HG02588 (cell line): ENCODE results near the gene SLC38A6.
A peak's percentile ranks its signal among the peaks of the same experiment; 100 is the strongest.

ENCODE experiments used
- ATAC-seq: cut with Tn5 transposase; IDR thresholded peaks from one replicate; pipeline ENCODE4 v1.9.1; 2021; ENCODE audit warnings: mild to moderate bottlenecking, moderate library complexity; ENCODE audit not compliant: unreplicated experiment

The SLC38A6 gene

GRCh38 chr14:60980811-60981632 lies at the start of gene SLC38A6, which contains the start of gene TRMT5:
SLC38A6 (plus strand) TSS chr14:60981245; CDS start chr14:60981278, 33 bp downstream.
TRMT5 (minus strand) TSS chr14:60981079; CDS start chr14:60980973, 106 bp downstream.
- peak; percentile 86 for ATAC-seq

- ATAC-seq: no peak
Measured at GRCh38 chr14:60933920-60934655, 47.0 kb upstream of the SLC38A6 start.

- no peak for ATAC-seq
Measured at GRCh38 chr14:60935319-60935718, 45.7 kb upstream of the SLC38A6 start.

GRCh38 chr14:60943637-60944032 lies 37.4 kb upstream of the SLC38A6 start:
- no peak for ATAC-seq

- ATAC-seq: no peak
Measured at GRCh38 chr14:60944204-60944603, 36.8 kb upstream of the SLC38A6 start.

- no peak for ATAC-seq
Measured at GRCh38 chr14:60945984-60946383, 35.1 kb upstream of the SLC38A6 start.

- no peak for ATAC-seq
Measured at GRCh38 chr14:60946773-60947172, 34.3 kb upstream of the SLC38A6 start.

- ATAC-seq: no peak
Measured at GRCh38 chr14:60951776-60952435, 29.1 kb upstream of the SLC38A6 start.

GRCh38 chr14:60956202-60956601 lies 24.8 kb upstream of the SLC38A6 start:
- ATAC-seq: no peak

- no peak for ATAC-seq
Measured at GRCh38 chr14:60956632-60957031, 24.4 kb upstream of the SLC38A6 start.

GRCh38 chr14:60958146-60958545 lies 22.9 kb upstream of the SLC38A6 start:
- no peak for ATAC-seq

- no peak for ATAC-seq
Measured at GRCh38 chr14:60963761-60964160, 17.3 kb upstream of the SLC38A6 start.

GRCh38 chr14:60964904-60965303 lies 16.1 kb upstream of the SLC38A6 start:
- no peak for ATAC-seq

- no peak for ATAC-seq
Measured at GRCh38 chr14:60965402-60965801, 15.6 kb upstream of the SLC38A6 start.

GRCh38 chr14:60968099-60968498 lies 12.9 kb upstream of the SLC38A6 start:
- ATAC-seq: no peak

- no peak for ATAC-seq
Measured at GRCh38 chr14:60968671-60969070, 12.4 kb upstream of the SLC38A6 start.

GRCh38 chr14:60970146-60970545 lies 10.9 kb upstream of the SLC38A6 start:
- ATAC-seq: no peak

GRCh38 chr14:60971271-60971670 lies 9.8 kb upstream of the SLC38A6 start:
- no peak for ATAC-seq

- no peak for ATAC-seq
Measured at GRCh38 chr14:60972295-60972694, 8.8 kb upstream of the SLC38A6 start.

- ATAC-seq: no peak
Measured at GRCh38 chr14:60973070-60973469, 8.0 kb upstream of the SLC38A6 start.

GRCh38 chr14:60974090-60974651 lies 6.9 kb upstream of the SLC38A6 start:
- ATAC-seq: no peak
